Measurements from ENCODE around the gene DUSP22. TPM values are rescaled to one million over a fixed set of nuclear protein-coding genes. Genes with fewer than 3 reads are reported as not detected.

Gene DUSP22
- total RNA-seq, 1 donor from 2014 or later = 22.5 TPM

GRCh38 chr6:259316-259715 is 33.0 kb upstream of the DUSP22 start:
- H3K27me3 Mint-ChIP-seq = no peaks in the 10 kb centered on the region

GRCh38 chr6:259901-260508 is 32.3 kb upstream of the DUSP22 start:
- intact Hi-C loops (cut with micrococcal nuclease) = no loop called here
- peaks cover 24% of the 10 kb centered on the region for H3K4me1 Mint-ChIP-seq
- DNase-seq = no peak
- peaks cover 3% of the 10 kb centered on the region for H3K9me3 Mint-ChIP-seq
- H3K27ac Mint-ChIP-seq = no peak overlapping the region
- H3K4me3 Mint-ChIP-seq = peak overlapping the region; percentile 10
- H3K27me3 Mint-ChIP-seq = no peaks in the 10 kb centered on the region
- no peaks in the 10 kb centered on the region for H3K36me3 Mint-ChIP-seq (ENCODE audit: low read depth)

More at GRCh38 chr6:259316-259715, 33.0 kb upstream of the DUSP22 start:
- intact Hi-C loops (cut with micrococcal nuclease) = no loop called here
- Mint-ChIP-seq H3K4me3 (no peak overlapping the region), H3K9me3 (peaks cover 3% of the 10 kb centered on the region), H3K27ac (no peak overlapping the region), H3K36me3 (ENCODE audit: low read depth) (no peaks in the 10 kb centered on the region), H3K4me1 (peaks cover 26% of the 10 kb centered on the region)
- no peak for DNase-seq

GRCh38 chr6:264626-265025 is 27.7 kb upstream of the DUSP22 start:
- Mint-ChIP-seq H3K27ac (no peak overlapping the region), H3K4me3 (no peak overlapping the region), H3K36me3 (ENCODE audit: low read depth) (no peaks in the 10 kb centered on the region), H3K4me1 (peaks cover 8% of the 10 kb centered on the region), H3K9me3 (peaks cover 12% of the 10 kb centered on the region), H3K27me3 (no peaks in the 10 kb centered on the region)
- DNase-seq = no peak
- intact Hi-C loops (cut with micrococcal nuclease) = no loop called here

- Mint-ChIP-seq H3K4me3 (no peak overlapping the region), H3K27me3 (peaks cover 2% of the 10 kb centered on the region), H3K36me3 (ENCODE audit: low read depth) (no peaks in the 10 kb centered on the region), H3K9me3 (peaks cover 20% of the 10 kb centered on the region), H3K27ac (no peak overlapping the region), H3K4me1 (peaks cover 15% of the 10 kb centered on the region)
- intact Hi-C loops (cut with micrococcal nuclease) = no loop called here
- no peak for DNase-seq
Observed at GRCh38 chr6:268394-268935, 23.8 kb upstream of the DUSP22 start.

- Mint-ChIP-seq H3K36me3 (ENCODE audit: low read depth) (no peaks in the 10 kb centered on the region), H3K27ac (no peak overlapping the region), H3K9me3 (peaks cover 8% of the 10 kb centered on the region), H3K4me1 (peaks cover 15% of the 10 kb centered on the region), H3K27me3 (peaks cover 11% of the 10 kb centered on the region), H3K4me3 (no peak overlapping the region)
- DNase-seq = peak; percentile 38
- intact Hi-C loops (cut with micrococcal nuclease) = loop anchor here (5.0 kb wide), 1 partner anchor 86 kb away; no protein-coding TSS in a partner anchor
Observed at GRCh38 chr6:273551-274058, 18.7 kb upstream of the DUSP22 start.

- H3K36me3 Mint-ChIP-seq (ENCODE audit: low read depth) = no peaks in the 10 kb centered on the region
- peaks cover 9% of the 10 kb centered on the region for H3K27me3 Mint-ChIP-seq
- H3K9me3 Mint-ChIP-seq = peaks cover 6% of the 10 kb centered on the region
- intact Hi-C loops (cut with micrococcal nuclease) = no loop called here
- H3K4me1 Mint-ChIP-seq = peaks cover 2% of the 10 kb centered on the region
- DNase-seq = no peak
- no peak overlapping the region for H3K27ac Mint-ChIP-seq
- no peak overlapping the region for H3K4me3 Mint-ChIP-seq
Observed at GRCh38 chr6:277746-278145, 14.5 kb upstream of the DUSP22 start.

- Mint-ChIP-seq H3K27ac (no peak overlapping the region), H3K4me3 (no peak overlapping the region), H3K36me3 (ENCODE audit: low read depth) (no peaks in the 10 kb centered on the region), H3K27me3 (peaks cover 9% of the 10 kb centered on the region), H3K4me1 (no peaks in the 10 kb centered on the region), H3K9me3 (peaks cover 4% of the 10 kb centered on the region)
- intact Hi-C loops (cut with micrococcal nuclease) = no loop called here
- DNase-seq = peak; percentile 50
Observed at GRCh38 chr6:278494-278893, 13.8 kb upstream of the DUSP22 start.

GRCh38 chr6:279341-280029 is 12.8 kb upstream of the DUSP22 start:
- Mint-ChIP-seq H3K36me3 (ENCODE audit: low read depth) (no peaks in the 10 kb centered on the region), H3K4me3 (no peak overlapping the region), H3K4me1 (peaks cover 2% of the 10 kb centered on the region), H3K27me3 (peaks cover 9% of the 10 kb centered on the region), H3K27ac (no peak overlapping the region), H3K9me3 (peaks cover 4% of the 10 kb centered on the region)
- intact Hi-C loops (cut with micrococcal nuclease) = no loop called here
- DNase-seq = no peak

GRCh38 chr6:280775-281468 is 11.4 kb upstream of the DUSP22 start:
- peaks cover 4% of the 10 kb centered on the region for H3K9me3 Mint-ChIP-seq
- intact Hi-C loops (cut with micrococcal nuclease) = no loop called here
- DNase-seq = peak; percentile 53
- H3K4me3 Mint-ChIP-seq = no peak overlapping the region
- peaks cover 11% of the 10 kb centered on the region for H3K4me1 Mint-ChIP-seq
- peaks cover 7% of the 10 kb centered on the region for H3K27me3 Mint-ChIP-seq
- no peak overlapping the region for H3K27ac Mint-ChIP-seq
- no peaks in the 10 kb centered on the region for H3K36me3 Mint-ChIP-seq (ENCODE audit: low read depth)

- Mint-ChIP-seq H3K27ac (no peak overlapping the region), H3K36me3 (ENCODE audit: low read depth) (no peaks in the 10 kb centered on the region), H3K9me3 (peaks cover 4% of the 10 kb centered on the region), H3K4me3 (no peak overlapping the region), H3K27me3 (peaks cover 7% of the 10 kb centered on the region), H3K4me1 (peaks cover 11% of the 10 kb centered on the region)
- DNase-seq = peak; percentile 50
- intact Hi-C loops (cut with micrococcal nuclease) = no loop called here
Observed at GRCh38 chr6:281469-282103, 10.7 kb upstream of the DUSP22 start.

GRCh38 chr6:282177-282866 is 10.0 kb upstream of the DUSP22 start:
- intact Hi-C loops (cut with micrococcal nuclease) = no loop called here
- Mint-ChIP-seq H3K9me3 (peaks cover 4% of the 10 kb centered on the region), H3K36me3 (ENCODE audit: low read depth) (no peaks in the 10 kb centered on the region), H3K4me3 (no peak overlapping the region), H3K4me1 (peaks cover 16% of the 10 kb centered on the region), H3K27ac (no peak overlapping the region), H3K27me3 (peaks cover 6% of the 10 kb centered on the region)
- DNase-seq = peak; percentile 47

GRCh38 chr6:282867-283416 is 9.3 kb upstream of the DUSP22 start:
- Mint-ChIP-seq H3K4me3 (no peak overlapping the region), H3K27me3 (no peaks in the 10 kb centered on the region), H3K36me3 (ENCODE audit: low read depth) (no peaks in the 10 kb centered on the region), H3K27ac (no peak overlapping the region), H3K4me1 (peaks cover 16% of the 10 kb centered on the region), H3K9me3 (peaks cover 4% of the 10 kb centered on the region)
- peak; percentile 41 for DNase-seq
- intact Hi-C loops (cut with micrococcal nuclease) = no loop called here

- H3K36me3 Mint-ChIP-seq (ENCODE audit: low read depth) = no peaks in the 10 kb centered on the region
- H3K4me3 Mint-ChIP-seq = no peak overlapping the region
- H3K4me1 Mint-ChIP-seq = peaks cover 20% of the 10 kb centered on the region
- no peak overlapping the region for H3K27ac Mint-ChIP-seq
- no peaks in the 10 kb centered on the region for H3K27me3 Mint-ChIP-seq
- intact Hi-C loops (cut with micrococcal nuclease) = no loop called here
- peak; percentile 46 for DNase-seq
- H3K9me3 Mint-ChIP-seq = peaks cover 4% of the 10 kb centered on the region
Observed at GRCh38 chr6:284486-284885, 7.8 kb upstream of the DUSP22 start.
